HG03139 (cell line): Measurements from ENCODE around the gene ATP13A4.

Experiments used
- ATAC-seq: cut with Tn5 transposase; IDR thresholded peaks from one replicate; pipeline ENCODE4 v1.9.1; 2021; ENCODE audit not compliant: unreplicated experiment

Gene ATP13A4, protein sequence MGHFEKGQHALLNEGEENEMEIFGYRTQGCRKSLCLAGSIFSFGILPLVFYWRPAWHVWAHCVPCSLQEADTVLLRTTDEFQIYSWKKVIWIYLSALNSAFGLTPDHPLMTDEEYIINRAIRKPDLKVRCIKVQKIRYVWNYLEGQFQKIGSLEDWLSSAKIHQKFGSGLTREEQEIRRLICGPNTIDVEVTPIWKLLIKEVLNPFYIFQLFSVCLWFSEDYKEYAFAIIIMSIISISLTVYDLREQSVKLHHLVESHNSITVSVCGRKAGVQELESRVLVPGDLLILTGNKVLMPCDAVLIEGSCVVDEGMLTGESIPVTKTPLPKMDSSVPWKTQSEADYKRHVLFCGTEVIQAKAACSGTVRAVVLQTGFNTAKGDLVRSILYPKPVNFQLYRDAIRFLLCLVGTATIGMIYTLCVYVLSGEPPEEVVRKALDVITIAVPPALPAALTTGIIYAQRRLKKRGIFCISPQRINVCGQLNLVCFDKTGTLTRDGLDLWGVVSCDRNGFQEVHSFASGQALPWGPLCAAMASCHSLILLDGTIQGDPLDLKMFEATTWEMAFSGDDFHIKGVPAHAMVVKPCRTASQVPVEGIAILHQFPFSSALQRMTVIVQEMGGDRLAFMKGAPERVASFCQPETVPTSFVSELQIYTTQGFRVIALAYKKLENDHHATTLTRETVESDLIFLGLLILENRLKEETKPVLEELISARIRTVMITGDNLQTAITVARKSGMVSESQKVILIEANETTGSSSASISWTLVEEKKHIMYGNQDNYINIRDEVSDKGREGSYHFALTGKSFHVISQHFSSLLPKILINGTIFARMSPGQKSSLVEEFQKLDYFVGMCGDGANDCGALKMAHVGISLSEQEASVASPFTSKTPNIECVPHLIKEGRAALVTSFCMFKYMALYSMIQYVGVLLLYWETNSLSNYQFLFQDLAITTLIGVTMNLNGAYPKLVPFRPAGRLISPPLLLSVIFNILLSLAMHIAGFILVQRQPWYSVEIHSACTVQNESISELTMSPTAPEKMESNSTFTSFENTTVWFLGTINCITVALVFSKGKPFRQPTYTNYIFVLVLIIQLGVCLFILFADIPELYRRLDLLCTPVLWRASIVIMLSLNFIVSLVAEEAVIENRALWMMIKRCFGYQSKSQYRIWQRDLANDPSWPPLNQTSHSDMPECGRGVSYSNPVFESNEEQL

DNA sequence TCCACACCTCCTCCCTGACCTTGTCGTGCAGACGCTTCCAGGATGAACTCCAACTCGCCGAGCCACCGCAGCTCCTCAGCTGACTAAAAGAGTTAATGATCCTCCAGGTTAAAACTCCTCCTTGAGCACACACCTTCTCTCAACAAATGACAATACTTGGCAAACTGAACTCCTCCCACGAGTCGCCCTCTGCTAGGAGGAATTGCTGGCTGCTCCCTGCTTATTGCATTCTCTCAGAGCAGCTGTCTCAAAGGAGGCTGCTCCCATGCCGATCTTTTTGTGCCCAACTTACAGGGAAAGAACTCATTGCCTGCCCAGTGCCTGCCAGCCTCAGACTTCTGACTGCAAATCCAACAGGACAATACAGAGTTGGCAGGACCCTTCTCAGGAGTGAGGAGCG is at the start of gene ATP13A4:
ATP13A4 (minus strand) TSS at position 85 of the 400 bp plus-strand sequence. CDS start 96 bp downstream, outside the sequence.
- ATAC-seq, result no peak

GRCh38 chr3:193599393-193599792 is 44.7 kb upstream of the ATP13A4 start:
- no peak for ATAC-seq

DNA sequence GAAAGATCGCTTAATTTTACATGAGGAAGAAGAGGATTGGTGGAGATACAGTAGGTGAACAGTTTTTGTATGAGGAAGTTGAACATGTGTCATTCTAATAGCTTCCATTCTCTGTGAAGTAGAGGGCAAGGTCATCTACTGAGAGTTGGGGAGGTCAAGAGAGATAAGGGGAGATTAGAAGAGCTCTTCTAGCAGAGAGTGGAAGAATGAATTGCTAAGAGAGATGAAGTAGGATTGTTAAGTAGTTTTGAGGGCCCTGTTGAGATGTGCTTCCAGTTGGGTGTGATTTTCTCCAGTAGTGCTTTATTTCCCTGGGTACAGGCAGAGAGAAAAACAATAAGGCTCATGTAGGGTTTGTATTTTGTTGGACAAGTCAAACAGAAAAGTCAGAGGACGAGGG is 43.5 kb upstream of the ATP13A4 start:
- ATAC-seq, result no peak

DNA sequence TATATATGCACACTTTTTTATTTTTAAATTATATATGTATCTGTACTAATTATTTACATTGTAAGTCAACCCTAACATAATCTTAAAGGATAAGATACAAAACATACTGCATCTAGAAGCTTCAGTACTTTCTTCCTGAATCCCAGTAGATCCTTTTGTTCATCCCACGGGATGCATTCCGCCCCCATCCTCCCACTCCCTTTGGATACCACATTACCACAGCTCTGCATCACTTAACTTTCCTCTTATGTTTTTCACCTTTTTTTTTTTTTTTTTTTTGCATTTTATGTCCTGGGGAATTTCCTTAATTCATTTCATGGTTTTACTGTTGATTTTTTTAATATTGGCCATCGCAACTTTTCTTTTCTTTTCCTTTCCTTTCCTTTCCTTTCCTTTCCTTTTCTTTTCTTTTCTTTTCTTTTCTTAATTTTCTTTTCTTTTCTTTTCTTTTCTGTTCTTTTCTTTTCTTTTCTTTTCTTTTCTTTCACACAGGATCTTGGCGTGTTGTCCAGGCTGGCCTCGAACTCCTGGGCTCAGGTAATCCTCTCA is 41.3 kb upstream of the ATP13A4 start:
- no peak for ATAC-seq

- no peak for ATAC-seq
Observed at GRCh38 chr3:193594946-193595689, 40.4 kb upstream of the ATP13A4 start.

GRCh38 chr3:193593668-193594030 is 39.0 kb upstream of the ATP13A4 start:
- ATAC-seq, result peak; percentile 24

- ATAC-seq, result peak; percentile 97
Observed at GRCh38 chr3:193592841-193593667, 38.4 kb upstream of the ATP13A4 start, which contains the start of gene OPA1. Gene OPA1, plus strand, starts transcription at chr3:193593208. Its CDS starts 170 bp downstream, at chr3:193593378.

DNA sequence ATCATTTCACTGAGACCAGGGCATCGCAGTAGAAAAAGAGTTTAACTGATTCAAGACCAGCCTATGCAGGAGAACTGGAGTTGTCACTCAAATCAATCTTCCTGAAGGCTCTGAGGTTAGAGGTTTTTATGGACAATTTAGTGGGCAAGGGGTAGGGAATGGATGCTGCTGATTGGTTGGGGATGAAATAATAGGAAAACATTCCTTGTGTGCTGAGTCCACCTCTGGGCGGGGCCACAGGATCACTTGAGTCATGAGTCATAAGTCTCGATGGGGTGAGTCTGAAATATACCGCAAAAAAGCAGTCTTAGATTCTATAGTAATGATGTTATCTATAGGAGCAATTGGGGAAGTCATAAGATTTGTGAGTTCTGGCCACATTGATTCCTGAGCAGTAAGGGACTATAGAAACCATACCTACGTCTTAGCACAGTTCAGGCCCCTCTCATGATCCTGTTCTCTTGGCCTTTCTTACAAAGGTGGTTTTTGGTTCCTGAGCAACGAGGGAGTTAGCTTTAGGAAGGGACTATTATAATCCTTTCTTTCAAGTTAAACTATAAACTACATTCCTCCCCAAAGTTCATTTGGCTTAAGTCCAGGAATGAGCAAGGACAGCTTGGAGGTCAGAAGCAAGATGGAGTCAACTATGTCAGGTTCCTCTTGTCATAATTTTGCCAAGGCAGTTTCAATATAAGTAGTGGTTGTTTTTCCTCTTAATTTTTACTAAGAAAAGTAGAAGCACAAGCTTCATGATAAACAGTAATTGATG is 35.6 kb upstream of the ATP13A4 start:
- no peak for ATAC-seq

GRCh38 chr3:193589616-193590015 is 34.9 kb upstream of the ATP13A4 start:
- no peak for ATAC-seq

DNA sequence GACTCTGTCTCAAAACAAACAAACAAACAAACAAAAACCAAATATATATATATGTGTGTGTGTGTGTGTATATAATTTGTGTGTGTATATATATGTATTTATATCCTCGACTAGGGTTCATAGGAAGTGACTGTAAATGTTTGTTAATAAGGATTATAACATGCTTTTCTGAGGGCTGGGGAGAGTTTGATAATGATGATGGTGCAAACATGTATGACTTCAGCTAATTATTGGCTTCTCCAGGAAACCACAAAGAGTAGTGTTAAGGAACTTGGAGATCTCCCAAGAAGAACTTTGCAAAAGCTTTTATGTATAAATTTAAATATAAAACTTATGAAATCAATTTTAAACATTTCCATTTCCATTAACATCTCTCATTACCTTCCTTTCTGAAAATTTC is 34.4 kb upstream of the ATP13A4 start:
- no peak for ATAC-seq

DNA sequence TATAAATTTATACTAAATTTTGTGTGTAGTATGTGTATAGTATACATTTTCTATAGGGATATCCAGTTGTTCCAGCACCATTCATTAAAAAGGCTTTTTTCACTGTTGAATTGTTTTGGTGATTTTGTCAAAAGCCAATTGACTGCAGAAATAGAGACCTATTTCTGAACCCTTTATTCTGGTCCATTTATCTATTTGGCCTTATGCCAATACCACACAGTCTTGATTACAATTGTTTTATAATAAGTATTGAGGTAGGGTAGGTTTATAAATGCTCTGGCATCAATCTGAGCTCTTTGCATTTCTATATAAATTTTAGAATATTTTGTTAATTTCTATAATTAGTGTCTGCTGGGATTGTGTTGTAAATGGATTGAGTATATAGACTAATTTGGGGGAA is 31.8 kb upstream of the ATP13A4 start:
- no peak for ATAC-seq

DNA sequence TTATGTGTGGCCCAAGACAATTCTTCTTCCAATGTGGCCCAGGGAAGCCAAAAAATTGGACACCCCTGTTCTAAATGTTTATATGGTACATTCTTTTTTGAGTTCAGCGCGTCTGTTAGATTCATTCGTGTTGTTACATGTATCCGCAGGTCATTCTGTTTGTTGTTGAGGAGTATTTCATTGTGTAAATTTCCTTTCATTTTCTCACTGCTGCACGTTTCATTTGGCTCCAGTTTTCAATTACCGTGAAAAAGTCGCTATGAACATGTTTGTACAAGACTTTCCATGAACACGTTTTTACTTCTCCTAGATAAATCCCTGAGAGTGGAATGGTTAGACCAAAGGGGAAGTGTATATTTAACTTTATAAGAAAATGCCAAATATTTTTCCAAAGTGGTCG is 30.8 kb upstream of the ATP13A4 start:
- ATAC-seq, result no peak

- peak; percentile 56 for ATAC-seq
Observed at GRCh38 chr3:193574488-193575070, 19.9 kb upstream of the ATP13A4 start.

DNA sequence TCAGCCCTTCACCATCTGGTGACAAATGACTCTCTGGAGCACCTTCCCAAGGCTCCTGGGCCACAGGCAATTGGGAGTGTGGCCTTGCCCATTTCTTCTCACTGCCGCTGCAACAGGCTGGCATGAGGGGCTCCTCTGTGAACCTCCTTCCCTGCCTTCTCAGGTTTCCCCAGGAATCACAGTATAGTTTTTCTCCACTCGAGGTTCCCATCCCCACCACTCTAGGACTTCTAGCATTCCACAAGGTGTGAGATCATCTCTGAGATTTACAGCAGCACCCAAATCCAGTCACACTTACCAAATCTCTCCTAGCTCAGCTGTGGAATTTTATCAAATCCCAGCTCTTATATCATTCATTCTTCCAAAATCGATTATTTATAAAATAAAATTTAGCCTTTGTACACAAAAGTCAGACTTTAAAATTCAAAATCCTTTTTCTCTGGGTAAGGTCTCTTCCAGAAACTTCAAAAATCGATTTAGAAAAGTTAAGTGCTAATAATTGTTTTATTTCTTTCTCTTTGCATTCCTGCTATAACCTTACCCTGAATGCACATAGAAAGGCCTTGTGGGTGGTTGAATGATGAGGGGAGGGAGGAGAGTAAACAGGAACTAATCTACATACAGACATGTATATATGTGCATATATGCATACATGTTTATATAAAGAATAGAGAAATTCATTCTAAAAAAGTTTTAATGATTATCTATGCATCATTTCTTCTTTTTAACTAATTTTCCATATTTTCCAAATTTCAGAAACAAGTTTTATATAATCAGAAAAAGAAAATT is 18.9 kb upstream of the ATP13A4 start:
- no peak for ATAC-seq

DNA sequence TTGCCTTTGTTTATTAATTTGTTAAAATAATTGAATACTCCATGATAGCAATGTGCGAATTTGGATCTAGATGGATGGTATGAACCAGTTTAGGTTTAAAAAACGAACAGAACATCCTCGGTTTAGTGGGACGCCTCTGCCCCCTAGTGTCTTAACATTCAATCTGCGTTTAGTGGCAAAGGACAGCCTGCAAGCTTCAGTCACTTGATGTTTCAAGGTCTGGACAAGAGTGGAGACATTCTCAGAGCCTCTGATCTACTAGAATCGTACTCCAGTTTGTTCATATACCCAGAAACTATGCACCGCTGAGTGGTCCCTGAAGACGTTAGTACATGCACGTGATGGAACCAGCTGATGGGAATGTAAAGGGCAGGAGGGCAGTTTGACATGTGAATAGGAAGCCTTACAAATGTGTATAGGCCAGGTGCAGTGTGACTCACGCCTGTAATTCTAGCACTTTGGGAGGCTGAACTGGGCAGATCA is 17.8 kb upstream of the ATP13A4 start:
- ATAC-seq, result peak; percentile 83

DNA sequence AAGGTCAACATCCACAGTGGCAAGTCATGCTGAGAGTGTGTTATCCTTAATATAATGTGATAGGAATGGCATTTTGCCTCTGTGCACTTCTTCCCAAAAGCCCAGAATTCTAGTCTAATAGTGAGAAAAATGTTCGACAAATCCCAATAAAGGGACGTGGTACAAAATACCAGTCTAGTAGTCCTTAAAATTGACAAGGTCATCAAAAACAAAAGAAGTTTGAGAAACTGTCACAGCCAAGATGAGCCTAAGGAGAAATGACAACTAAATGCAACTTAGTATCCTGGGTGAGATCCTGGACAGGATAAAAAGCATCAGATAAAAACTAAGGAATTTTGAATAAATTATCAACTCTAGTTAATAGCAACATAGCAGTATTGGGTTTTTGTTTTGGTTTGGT is 14.4 kb upstream of the ATP13A4 start:
- no peak for ATAC-seq

DNA sequence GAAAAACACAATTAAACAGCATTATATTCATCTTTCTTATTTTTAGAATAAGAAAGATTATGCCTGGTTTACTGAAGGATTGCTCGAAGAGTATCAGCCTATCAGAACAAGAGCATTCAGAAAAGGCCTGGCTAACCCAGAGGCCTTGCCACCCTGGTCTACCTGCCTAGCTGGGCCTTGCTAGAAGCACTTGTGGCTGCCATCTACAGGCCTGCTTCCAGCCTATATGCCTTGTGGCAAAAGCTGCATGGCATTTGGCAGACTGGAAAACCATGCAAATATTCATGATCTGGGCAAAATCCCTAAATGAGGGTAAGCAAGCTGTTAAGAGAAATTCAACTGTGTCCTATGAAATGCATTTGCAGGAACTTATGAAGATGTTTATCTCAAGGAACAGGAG is 9.3 kb upstream of the ATP13A4 start:
- no peak for ATAC-seq
